GM18505 (cell line): ENCODE results near the gene SEPTIN7.
"Not testable (repeated sequence)": the region's sequence is repeated elsewhere in the genome, so short reads cannot be mapped to it uniquely, and the experiment has no call there.

ENCODE experiments used
- ATAC-seq: cut with Tn5 transposase; IDR thresholded peaks from one replicate; pipeline ENCODE4 v1.9.1; 2021; ENCODE audit not compliant: unreplicated experiment
- POLR2A ChIP-seq: IDR thresholded peaks from 4 replicates; pipeline ENCODE4 v1.6.1; 2011; ENCODE audit warnings: borderline replicate concordance; ENCODE audit not compliant: insufficient read depth, insufficient read length; ENCODE audit errors: extremely low read depth

SEPTIN7 gene

DNA sequence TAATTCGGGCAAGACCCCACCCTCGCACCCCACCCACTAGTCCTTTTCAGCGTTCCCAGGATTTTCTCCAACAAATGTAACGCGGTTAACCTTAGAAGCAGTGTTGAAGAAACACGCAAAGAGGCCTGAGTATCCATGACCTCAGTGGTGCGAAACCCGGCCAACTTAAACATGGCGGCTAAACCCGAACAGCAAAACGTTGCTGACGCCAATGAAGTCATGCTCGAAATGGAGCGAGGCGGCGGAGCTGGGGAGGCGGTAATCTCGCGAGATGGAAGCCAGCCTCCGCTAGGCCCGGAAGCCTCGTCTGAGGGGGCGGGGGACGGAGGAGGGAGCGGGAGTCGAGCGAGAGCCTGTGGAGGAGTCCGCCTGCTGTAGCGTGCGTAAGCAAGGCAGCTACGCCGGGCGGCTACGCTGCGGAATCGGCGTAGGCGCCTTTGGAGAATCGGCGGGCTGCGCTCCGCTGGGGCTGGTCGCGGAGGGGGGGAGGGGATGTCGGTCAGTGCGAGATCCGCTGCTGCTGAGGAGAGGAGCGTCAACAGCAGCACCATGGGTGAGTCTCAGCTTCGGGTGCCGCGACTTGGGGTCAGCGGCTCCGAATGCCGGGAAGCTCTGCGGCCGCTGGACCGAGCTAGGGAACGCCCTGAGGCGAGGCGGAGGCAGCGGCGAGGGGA lies at the start of gene SEPTIN7:
SEPTIN7 (plus strand) TSS at position 340 of the 674 bp plus-strand sequence; CDS start at position 493, 153 bp downstream.
- peak; percentile 84 for TF ChIP-seq POLR2A
- peak; percentile 83 for ATAC-seq

DNA sequence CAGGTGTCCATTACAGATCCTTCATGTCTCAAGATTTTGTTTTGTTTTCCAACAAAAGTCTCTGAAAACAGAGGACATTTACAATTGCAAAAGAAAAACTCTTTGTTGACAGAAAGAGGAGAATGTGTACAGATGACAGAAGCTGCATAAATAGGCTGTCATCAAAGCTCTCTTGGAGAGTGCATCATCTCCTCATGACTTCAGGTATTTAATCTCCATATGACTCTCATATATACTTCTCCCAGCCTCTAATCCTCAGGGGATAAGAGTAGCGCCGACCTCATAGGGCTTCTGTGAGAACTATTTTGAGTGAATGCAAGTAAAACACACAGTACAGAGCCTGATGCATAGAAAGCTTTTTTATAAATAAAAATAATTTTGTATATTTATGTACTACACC lies 48.1 kb upstream of the SEPTIN7 start:
- no peak for TF ChIP-seq POLR2A
- no peak for ATAC-seq

DNA sequence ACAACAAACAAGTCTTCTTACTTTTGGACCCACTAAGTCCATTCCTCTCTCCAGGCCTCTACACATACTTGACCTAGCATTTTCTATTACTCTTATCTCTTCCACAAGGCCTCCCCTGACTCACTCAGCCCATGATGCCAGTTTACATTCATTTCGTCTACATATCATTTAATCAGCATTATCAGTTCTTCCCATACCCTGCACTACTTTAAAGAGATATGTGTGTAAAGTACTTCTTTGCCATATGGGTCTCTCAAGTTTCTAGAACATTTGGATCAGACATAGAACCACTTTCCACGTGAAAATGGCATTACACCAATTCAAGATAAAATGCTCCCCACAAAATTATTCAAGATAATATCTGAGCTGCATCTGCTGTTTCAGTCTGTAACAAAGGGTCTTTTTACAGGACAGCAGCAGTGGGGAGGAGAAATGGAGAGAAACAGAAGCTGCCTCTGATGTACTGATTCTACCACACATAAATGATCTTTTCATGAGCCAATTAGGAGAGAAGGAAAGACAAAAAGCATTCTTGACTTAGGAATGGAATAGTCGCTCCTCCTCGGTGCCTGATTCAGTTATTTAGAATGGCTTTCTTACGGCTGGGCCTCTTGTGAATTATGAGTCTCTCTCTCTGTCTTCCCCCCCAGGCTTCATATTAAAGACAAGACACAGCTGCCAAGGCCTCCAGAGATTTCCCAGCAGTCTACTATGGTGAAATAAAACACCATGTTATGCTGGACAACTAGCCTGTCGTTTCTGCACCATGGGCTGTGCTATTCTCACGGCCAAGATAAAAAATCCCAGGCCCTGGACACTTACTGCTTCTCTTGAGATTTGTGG lies 46.9 kb upstream of the SEPTIN7 start:
- no peak for TF ChIP-seq POLR2A
- ATAC-seq, result no peak

DNA sequence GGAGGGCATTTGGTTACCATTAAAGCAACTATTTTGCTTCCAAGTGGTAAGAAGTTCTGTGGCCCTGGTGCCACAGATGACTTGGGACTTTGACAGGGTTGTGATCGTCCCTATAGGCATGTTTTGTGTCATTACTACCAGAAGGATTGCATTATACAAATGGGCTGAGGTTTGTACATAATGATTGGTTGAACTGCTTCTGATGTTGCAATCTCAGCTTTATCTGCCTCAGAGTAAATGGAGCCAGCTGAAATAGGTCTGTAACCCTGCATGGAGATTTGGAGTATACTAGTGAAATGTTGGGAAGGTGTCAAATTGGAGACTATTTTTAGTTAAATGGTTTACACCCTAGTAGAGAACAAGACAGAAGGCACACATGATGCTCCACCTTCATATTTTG lies 46.1 kb upstream of the SEPTIN7 start:
- no peak for TF ChIP-seq POLR2A
- no peak for ATAC-seq

DNA sequence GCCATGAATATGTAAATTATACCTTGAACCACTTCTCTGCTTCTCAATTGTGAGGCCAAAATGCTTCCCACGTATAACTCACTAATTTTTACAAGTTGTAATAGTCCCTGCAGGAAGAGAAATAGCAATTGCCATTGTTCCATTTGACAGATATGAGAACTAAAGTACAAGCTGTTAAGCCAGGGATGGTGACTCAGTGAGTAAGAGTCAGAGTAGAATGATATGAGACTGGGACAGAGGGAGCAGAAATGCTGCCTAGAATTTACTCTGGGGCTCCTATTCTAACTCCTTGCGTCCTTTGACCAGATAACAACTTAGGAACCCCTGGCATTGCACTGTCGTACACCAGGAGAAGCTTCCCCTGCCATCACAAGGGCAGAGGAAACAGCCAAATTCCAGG lies 45.1 kb upstream of the SEPTIN7 start:
- ATAC-seq, result no peak
- no peak for TF ChIP-seq POLR2A

DNA sequence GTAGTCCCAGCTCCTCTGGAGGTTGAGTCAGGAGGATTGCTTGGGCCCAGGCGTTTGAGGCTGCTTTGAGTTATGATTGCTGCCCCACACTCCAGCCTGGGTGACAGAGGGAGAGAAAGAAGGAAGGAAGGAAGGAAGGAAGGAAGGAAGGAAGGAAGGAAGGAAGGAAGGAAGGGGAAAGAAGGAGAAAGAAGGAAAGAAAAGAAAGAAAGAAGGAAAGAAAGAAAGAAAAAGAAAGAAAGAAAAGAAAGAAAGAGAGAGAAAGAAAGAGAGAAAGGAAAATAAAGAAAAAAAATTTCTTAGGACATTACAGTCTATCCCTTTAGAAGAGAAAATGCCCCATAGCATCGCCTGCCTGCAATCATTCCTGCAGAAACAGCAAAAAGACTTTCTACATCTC lies 44.4 kb upstream of the SEPTIN7 start:
- not testable (repeated sequence) for ATAC-seq

DNA sequence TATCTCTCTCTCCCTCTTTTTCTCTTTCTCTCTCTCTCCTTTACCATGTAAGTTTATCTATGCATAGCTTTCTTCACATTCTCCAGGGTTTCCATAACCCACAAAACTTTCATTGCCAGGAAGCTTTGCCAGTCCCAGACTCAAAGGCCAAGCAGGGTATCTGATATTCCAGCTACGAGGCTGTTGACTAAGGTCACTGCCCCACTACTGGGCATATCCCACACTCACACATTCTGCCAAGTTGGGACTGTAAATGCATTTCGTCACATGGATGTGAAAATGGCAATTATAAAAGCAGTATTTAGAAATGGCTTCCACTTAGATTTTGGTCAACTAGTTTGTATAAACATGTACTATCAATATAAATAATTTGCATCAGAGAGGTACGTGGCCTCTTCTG lies 43.3 kb upstream of the SEPTIN7 start:
- no peak for ATAC-seq
- TF ChIP-seq POLR2A, result no peak

DNA sequence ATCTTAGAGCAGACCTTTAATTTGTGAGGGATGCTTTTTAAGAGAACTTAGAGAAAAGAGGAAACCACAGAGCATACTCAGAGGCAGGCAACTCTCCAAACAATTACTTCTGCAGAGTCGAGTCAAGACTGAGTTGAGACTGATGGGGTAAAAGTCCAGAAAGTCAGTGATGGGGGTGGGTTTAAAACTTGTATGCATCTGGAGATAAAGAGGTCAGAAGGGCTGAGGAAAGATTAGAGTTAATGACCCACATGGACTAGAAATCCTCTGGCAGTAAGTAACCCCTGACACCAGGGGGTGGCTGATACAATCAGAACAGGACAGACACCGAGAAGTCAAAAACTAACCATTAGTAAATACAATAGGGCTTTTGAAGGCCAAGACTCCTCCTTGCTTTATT lies 42.4 kb upstream of the SEPTIN7 start:
- ATAC-seq, result no peak
- TF ChIP-seq POLR2A, result no peak

DNA sequence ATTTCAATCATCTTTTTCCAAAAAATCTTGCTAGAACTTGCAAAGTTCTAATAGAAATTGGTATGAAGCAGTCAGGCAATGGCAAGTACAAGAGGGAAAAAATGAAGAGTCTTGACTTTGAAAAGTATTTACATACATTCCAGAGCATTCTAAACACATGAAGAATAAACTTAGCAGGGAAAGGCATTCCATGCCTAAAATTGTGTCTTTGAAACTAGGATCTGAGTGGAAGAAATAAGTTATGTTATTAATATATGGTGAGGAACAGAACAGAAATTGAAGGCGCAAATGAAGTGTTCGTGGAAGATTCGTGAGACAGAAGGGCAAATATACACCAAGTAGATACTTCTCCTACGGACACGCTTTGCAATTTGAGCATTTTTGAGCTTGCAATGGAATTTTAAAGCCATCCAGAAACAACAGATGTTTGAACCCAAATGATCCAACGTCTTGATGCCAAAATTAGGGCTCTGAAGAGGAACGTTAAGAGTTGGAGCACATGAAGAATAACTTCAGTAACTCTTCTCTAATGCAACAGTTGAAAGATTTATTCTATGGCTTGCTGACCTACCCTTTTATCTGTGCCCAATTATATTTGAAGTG lies 40.6 kb upstream of the SEPTIN7 start:
- no peak for TF ChIP-seq POLR2A
- no peak for ATAC-seq

DNA sequence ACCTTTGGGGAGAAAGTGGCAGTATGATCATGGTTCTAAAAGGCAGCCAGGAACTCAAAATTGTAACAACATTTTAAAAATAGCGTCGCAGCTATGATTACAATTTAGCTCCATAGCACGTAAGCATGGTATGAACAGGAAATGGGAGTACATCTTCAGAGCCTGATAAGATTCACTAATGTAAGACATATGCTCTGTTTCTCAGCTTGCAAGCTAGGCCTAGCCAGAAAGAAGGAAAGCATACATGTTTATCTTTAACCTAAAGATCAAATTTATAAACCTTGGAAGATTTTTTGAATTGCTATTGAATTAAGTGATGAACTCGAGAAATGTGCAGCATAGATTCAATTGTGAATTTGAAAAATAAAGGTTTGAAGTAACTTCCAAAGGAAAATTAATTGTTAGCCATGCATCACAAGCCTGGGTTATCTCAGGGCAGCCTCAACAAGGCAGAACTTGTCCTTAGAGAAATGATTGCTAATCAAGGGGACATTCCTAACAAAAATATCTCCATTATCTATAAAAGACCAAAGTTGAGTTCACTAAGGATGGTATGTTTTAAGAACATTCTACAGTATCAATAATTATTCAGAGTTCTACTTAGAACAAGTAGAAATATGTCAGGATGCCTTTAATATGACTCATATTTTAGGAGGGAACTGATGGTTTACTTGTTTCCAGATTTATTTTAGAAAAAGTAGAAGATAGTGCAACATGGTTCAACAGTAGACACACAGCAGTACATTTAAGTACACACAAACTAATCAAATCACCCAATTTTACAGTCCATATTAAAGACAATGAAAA lies 38.8 kb upstream of the SEPTIN7 start:
- no peak for ATAC-seq
- TF ChIP-seq POLR2A, result no peak

DNA sequence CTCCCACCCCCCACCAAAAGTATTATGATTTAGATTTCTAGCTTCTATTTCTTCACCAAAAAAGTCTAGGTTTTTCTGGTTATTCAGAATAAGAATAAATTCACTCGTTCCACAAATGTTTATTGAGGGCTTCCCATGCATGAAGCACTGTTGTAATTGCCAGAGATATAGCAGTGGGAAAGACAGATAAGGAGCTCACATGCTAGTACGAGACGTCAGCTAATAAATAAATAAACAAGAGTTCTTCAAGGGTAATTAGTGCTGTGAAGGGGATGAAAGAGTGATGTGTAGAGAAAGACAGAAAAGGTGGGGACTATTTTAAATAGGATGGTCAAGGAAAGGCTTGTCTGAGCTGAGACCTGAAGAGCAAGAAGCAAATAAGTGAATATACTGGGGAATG lies 38.1 kb upstream of the SEPTIN7 start:
- ATAC-seq, result no peak

DNA sequence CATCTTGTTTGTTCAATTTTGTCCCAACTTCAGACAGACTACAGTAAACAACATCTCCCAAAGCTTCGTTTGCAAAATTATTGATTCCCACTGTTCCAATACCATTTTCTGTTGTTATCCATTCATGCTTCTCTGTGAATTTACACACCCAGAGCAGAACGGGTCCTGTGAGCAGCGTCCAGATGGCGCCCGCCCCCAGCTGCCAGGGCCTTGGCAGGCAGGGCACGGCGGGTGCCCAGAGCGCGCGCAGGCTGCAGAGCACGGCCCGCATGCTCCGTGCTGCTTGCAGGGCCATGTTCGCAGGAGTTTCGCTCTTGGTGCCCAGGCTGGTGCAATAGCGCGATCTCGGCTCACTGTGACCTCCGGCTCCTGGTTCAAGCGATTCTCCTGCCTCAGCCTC lies 32.5 kb upstream of the SEPTIN7 start:
- no peak for ATAC-seq
- no peak for TF ChIP-seq POLR2A

More for the DNA sequence above, 38.1 kb upstream of the SEPTIN7 start:
- TF ChIP-seq POLR2A, result no peak

DNA sequence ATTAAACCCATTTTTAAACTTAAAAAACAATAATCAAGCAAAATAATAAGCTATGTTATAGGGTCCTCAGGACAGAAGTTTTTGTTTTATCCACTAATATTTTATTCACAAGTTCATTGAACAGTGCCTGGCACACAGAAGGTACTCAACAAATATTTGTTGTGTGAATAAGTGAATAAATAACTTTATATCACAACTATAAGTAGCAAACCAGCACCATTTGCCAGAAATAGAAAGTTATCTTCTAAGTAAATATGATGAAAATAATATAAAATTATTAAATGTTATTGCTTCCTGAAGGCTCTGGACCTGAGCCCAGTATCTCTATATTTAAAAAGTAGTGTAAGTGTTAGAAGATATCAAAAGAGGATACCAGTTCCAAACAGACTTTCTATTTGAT lies 29.1 kb upstream of the SEPTIN7 start:
- ATAC-seq, result no peak
- no peak for TF ChIP-seq POLR2A

DNA sequence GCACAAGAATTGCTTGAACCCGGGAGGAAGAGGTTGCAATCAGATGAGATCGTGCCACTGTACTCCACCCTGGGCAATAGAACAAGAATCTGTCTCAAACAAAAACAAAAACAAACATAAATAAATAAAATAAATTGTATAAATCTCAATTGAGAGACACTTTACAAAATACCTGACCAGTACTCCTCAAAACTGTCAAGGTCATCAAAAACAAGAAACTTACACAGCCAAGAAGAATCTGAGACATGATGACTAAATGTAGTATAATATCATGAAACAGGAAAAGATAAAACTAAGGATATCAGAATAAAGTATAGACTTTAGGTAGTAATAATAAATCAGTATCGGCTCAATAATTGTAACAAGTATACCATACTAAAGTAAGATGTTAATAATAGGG lies 26.9 kb upstream of the SEPTIN7 start:
- ATAC-seq, result no peak
- TF ChIP-seq POLR2A, result no peak

DNA sequence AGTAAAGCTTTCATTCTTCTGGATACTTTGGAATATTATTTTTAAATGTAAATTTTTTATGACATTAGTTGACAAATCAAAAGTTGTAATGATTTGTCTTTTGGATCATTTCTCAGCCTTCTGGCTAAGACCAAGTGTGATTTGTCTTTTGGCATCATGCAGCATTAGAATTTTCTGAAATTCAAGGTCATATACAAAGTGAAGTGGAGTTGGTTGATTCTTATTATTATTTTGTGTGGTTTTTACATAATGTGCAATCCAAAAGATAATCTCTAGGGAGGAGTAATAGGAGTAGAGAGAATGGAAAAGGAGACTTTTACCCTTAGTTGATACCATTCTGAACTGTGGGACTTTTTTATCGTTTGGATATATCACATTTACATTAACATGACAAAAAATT lies 24.2 kb upstream of the SEPTIN7 start:
- no peak for TF ChIP-seq POLR2A
- no peak for ATAC-seq
